ENCODE measurements around the gene ASCL2. TPM values are rescaled to one million over a fixed set of nuclear protein-coding genes. Genes with fewer than 3 reads are reported as not detected.
A peak's percentile ranks its signal among the peaks of the same experiment; 100 is the strongest.

ASCL2 gene
- total RNA-seq, 4 donors from 2014 or later: 21.9 to 43.6 (median 29.3) TPM

DNA sequence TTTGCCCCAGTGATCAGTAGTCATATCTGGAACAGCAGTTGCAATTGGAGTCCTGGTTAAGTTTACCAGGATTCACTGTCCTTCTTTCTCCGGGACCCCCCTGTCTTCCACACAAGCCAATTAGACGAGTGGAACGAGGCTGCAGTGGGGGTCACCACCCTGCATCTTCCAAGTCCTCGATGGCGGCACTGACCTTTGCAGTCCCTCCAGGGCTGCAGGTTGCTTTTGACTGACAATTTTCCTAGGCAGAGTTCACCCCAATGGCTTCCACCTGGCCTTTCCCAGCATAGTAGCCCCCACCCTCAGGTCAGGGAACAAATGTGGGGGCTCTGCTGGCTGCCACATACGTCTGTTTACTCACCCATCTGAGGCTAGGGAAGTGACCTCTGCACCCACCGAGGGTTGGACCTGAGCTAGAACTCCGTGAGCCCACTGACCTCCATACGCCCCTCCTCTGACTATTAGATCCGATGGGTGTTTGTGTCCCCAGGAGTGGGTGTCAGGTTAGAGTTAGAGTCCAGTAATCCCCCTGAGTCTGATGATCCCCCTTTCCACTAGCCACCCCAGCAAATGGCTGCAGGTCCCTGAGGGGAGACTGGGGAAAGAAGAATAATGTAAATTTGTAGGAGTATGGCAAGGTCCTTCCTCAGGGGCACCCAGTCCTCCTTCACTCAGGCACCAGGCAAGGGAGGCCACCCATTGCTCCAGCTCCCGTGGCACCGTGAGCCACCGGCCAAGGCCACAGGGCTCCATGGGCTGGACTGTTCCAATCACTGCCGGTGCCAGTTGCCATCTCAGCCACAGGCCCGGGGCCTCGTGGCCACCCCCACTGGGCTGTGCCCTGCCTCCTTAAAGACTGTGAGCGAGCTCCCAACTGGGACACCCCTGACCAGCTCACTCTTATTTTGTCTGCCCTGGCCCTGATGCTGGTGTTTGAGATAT, 25.9 kb upstream of the ASCL2 start:
- H3K4me3 ChIP-seq (ENCODE audit: low read depth, poor library complexity, severe bottlenecking): no peak overlapping the region
- peak in 1 of 2 donors; percentile 63 for DNase-seq (ENCODE audit: low spot score in 2 of 2)
- no peak for TF ChIP-seq POLR2A (IDR thresholded peaks at IDR 0.05)
- TF ChIP-seq, protein P1, sequence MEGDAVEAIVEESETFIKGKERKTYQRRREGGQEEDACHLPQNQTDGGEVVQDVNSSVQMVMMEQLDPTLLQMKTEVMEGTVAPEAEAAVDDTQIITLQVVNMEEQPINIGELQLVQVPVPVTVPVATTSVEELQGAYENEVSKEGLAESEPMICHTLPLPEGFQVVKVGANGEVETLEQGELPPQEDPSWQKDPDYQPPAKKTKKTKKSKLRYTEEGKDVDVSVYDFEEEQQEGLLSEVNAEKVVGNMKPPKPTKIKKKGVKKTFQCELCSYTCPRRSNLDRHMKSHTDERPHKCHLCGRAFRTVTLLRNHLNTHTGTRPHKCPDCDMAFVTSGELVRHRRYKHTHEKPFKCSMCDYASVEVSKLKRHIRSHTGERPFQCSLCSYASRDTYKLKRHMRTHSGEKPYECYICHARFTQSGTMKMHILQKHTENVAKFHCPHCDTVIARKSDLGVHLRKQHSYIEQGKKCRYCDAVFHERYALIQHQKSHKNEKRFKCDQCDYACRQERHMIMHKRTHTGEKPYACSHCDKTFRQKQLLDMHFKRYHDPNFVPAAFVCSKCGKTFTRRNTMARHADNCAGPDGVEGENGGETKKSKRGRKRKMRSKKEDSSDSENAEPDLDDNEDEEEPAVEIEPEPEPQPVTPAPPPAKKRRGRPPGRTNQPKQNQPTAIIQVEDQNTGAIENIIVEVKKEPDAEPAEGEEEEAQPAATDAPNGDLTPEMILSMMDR (IDR thresholded peaks at IDR 0.05): no peak
- 84 to 85% methylated on average over 17 of the region's 17 CpGs for WGBS, 2 donors
- intact Hi-C loops (cut with DNase I; ENCODE audit: low total_unique reads): loop anchor here (5.0 kb wide), 2 partner anchors 99 to 114 kb away; no protein-coding TSS in a partner anchor

DNA sequence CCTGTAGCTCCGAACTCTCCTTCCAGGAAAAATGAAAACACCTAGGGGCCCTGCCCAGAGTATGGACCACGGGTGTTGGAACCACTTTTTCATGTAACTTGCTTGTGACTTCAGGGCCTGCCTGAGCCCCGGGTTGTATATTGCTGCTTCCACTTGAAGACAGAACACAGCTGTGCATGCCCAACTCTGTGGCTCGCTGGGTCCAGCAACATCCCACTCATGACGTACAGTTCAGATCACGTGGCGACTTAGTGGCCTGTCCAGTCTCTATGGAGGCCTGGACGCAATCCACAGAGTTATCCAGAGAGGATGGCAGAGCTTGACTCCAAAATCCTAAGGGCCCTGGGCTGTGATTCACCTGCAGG, 24.5 kb upstream of the ASCL2 start:
- TF ChIP-seq POLR2A (IDR thresholded peaks at IDR 0.05): no peak
- TF ChIP-seq, protein P1 (IDR thresholded peaks at IDR 0.05): no peak
- no peak overlapping the region for H3K4me3 ChIP-seq (ENCODE audit: low read depth, poor library complexity, severe bottlenecking)
- WGBS, 2 donors: 67 to 85% methylated on average over 7 to 8 of the region's 8 CpGs
- intact Hi-C loops (cut with DNase I; ENCODE audit: low total_unique reads): loop anchor here (5.0 kb wide), 2 partner anchors 98 to 113 kb away; no protein-coding TSS in a partner anchor
- peak in 1 of 2 donors; percentile 82 for DNase-seq (ENCODE audit: low spot score in 2 of 2)

DNA sequence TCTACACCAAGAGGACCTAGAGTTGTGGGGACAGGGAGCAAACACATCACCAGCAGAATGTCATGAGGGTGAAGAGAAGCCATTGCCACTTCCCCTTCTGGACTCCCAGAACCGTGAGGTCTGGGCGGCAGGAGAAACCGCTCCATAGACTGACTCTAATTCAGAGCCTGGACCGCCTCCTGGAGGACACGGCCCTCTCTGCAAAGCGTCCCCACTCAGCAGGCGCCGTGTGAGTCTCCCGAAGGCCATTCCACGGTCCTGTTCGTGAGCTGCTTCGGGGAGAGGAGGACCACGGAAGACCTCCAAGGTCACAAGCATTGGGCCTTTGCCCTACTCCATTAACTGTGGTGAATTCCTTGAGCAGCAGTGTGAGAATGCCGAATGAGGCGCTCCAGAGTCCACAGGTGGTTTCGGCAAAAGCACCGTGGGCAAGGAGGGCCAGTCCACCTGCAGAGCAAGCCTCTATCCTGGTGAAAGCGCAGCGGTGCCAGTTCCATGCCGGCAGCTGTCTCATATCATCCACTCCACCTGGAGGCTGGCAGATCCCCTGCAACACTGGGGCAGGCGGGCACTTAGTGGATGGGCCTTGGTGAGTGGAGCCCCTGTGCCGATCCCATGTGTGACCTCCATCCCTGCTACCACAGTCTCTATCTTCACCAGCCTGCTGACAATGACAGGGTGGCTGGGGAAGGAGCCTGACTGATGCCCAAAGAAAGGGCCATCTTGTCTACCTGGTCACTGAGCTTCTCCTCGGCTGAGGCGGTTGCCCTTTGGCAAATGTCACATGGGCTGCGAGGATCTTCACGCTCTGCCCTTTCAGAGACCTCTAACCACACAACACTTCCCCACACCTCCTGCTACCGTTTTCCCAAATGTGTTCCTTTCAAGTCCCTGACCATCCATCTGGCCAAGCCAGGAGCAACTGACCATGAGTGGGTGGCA, 23.9 kb upstream of the ASCL2 start:
- no peak for TF ChIP-seq POLR2A (IDR thresholded peaks at IDR 0.05)
- TF ChIP-seq, protein P1 (IDR thresholded peaks at IDR 0.05): no peak
- intact Hi-C loops (cut with DNase I; ENCODE audit: low total_unique reads): no loop called here
- WGBS, 2 donors: 84 to 86% methylated on average over 25 to 27 of the region's 27 CpGs
- no peak overlapping the region for H3K4me3 ChIP-seq (ENCODE audit: low read depth, poor library complexity, severe bottlenecking)
- peak in 1 of 2 donors; percentile 81 for DNase-seq (ENCODE audit: low spot score in 2 of 2)

DNA sequence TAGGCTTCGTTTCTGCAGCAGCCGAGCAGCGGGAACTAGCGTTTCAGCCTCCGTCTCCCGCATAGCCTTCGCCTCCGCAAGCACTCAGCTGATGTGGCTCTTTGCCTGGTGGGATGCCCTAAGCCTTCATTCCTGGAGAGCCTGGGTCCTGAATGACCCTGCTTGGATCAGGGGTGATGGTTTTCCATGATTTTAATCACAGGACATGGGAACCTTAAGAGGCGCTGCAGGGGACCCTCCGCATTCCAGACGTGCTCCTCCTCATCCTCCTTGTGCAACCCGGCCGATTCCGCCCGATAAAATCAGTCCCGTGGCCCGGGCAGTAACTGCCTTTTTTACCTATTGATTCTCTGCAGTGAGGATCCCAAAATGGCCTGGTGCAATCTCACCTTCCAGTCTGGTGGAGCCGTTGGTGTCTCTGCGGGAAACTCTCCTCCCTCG, 23.2 kb upstream of the ASCL2 start:
- no peak overlapping the region for H3K4me3 ChIP-seq (ENCODE audit: low read depth, poor library complexity, severe bottlenecking)
- DNase-seq (ENCODE audit: low spot score in 2 of 2): peak in 1 of 2 donors; percentile 73
- WGBS, 2 donors: 84 to 92% methylated on average over 20 of the region's 20 CpGs
- TF ChIP-seq POLR2A (IDR thresholded peaks at IDR 0.05): no peak
- TF ChIP-seq, protein P1 (IDR thresholded peaks at IDR 0.05): no peak
- intact Hi-C loops (cut with DNase I; ENCODE audit: low total_unique reads): no loop called here

DNA sequence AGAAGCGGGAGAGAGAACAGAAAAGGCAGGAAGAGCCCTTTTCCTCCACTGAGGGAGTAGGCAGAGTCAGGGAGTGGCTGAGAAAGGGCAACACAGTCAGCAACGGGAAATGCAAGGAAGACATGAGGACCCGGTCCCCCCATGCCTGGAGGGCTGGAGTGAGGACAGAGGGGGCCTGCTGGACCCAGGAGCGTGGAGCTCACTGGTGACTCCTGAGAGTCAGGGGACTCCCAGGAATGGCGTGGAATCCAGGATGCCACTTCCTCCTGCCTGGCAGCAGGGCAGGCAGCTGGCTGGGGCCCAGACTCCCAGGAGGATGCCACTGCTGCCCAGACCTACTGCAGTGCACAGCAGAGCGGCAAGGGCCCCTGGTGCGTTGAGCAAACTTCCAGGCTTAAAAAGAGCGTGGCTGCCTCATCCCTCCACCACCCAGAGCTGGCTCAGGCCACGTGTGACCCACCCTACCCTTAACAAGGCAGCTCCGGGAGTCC, 20.0 kb upstream of the ASCL2 start:
- 27 to 33% methylated on average over 8 to 10 of the region's 10 CpGs for WGBS, 2 donors
- intact Hi-C loops (cut with DNase I; ENCODE audit: low total_unique reads): no loop called here
- no peak overlapping the region for H3K4me3 ChIP-seq (ENCODE audit: low read depth, poor library complexity, severe bottlenecking)
- TF ChIP-seq, protein P1 (IDR thresholded peaks at IDR 0.05): no peak
- no peak for TF ChIP-seq POLR2A (IDR thresholded peaks at IDR 0.05)
- peak in 1 of 2 donors; percentile 58 for DNase-seq (ENCODE audit: low spot score in 2 of 2)
